Hepatocyte (in vitro differentiated cells): ENCODE data around the gene MED12. TPM values are rescaled to one million over a fixed set of nuclear protein-coding genes. Genes with fewer than 3 reads are reported as not detected.

Experiments used
- DNase-seq: peaks from one replicate; pipeline ENCODE4 v3.0.0-alpha.2; 2016; ENCODE audit warnings: low spot score
- H2AFZ ChIP-seq: fragments of 200-600 bp; sonication (generic); 2 replicates; pipeline ENCODE4 v1.6.0; 2016; ENCODE audit warnings: antibody characterized with exemption, mild to moderate bottlenecking
- H3K27ac ChIP-seq: fragments of 200-600 bp; sonication (generic); 2 replicates; pipeline ENCODE4 v1.5.1; 2016; ENCODE audit warnings: mild to moderate bottlenecking
- H3K27me3 ChIP-seq: fragments of 200-600 bp; sonication (generic); 2 replicates; pipeline ENCODE4 v1.6.1; 2016
- H3K36me3 ChIP-seq: fragments of 200-600 bp; sonication (generic); replicated peaks from 2 replicates; pipeline ENCODE4 v1.5.1; 2016; ENCODE audit warnings: low read depth; ENCODE audit not compliant: insufficient read depth
- H3K4me1 ChIP-seq: fragments of 200-600 bp; sonication (generic); 2 replicates; pipeline ENCODE4 v1.5.1; 2016; ENCODE audit warnings: mild to moderate bottlenecking, moderate library complexity; ENCODE audit not compliant: insufficient read depth
- H3K4me2 ChIP-seq: fragments of 200-600 bp; sonication (generic); 2 replicates; pipeline ENCODE4 v1.6.0; 2016
- H3K4me3 ChIP-seq: fragments of 200-600 bp; sonication (generic); 2 replicates; pipeline ENCODE4 v1.5.1; 2016; ENCODE audit warnings: mild to moderate bottlenecking
- H3K79me2 ChIP-seq: fragments of 200-600 bp; sonication (generic); 2 replicates; pipeline ENCODE4 v1.6.0; 2017; ENCODE audit warnings: mild to moderate bottlenecking
- H3K9me2 ChIP-seq: fragments of 200-600 bp; sonication (generic); replicated peaks from 2 replicates; pipeline ENCODE4 v1.6.0; 2017; ENCODE audit warnings: mild to moderate bottlenecking; ENCODE audit not compliant: insufficient read depth
- H3K9me3 ChIP-seq: fragments of 200-600 bp; sonication (generic); 2 replicates; pipeline ENCODE4 v1.5.1; 2016; ENCODE audit warnings: low read depth, mild to moderate bottlenecking
- H4K20me1 ChIP-seq: fragments of 200-600 bp; sonication (generic); 2 replicates; pipeline ENCODE4 v1.6.0; 2016; ENCODE audit warnings: mild to moderate bottlenecking; ENCODE audit not compliant: insufficient read depth, poor library complexity, severe bottlenecking
- CTCF ChIP-seq: fragments of 200-600 bp; sonication (generic); IDR thresholded peaks from 2 replicates; pipeline ENCODE4 v1.5.1; 2016; ENCODE audit warnings: antibody characterized with exemption, mild to moderate bottlenecking; ENCODE audit not compliant: poor library complexity
- EZH2 ChIP-seq: fragments of 200-600 bp; sonication (generic); IDR thresholded peaks from 2 replicates; pipeline ENCODE4 v1.6.1; 2016; ENCODE audit warnings: antibody characterized with exemption, mild to moderate bottlenecking, borderline replicate concordance
- EZH2phosphoT487 ChIP-seq: fragments of 200-600 bp; sonication (generic); IDR thresholded peaks from one replicate; pipeline ENCODE4 v1.6.1; 2018; ENCODE audit warnings: antibody characterized with exemption, mild to moderate bottlenecking, low read depth, moderate library complexity; ENCODE audit not compliant: unreplicated experiment, severe bottlenecking
- WGBS: methylation state at CpG from one replicate; pipeline ENCODE4 v1.1.6; 2016; ENCODE audit warnings: low lambda C conversion rate; ENCODE audit errors: missing lambda C conversion rate; 5-methylcytosine and 5-hydroxymethylcytosine counted together
- polyA plus RNA-seq: library from polyadenylated mRNA; unstranded; fragments of >200 nt; fragmentation: Nextera tagmentation; extraction: Ambion mirVana; gene quantifications from 2 replicates; pipeline ENCODE4 v1.2.1, GENCODE V29; 2016
- total RNA-seq: library from RNA; depleted of rRNA; stranded (reverse); fragments of >200 nt; gene quantifications from 2 replicates; pipeline ENCODE4 v1.2.3, GENCODE V29; 2014

The MED12 gene
- total and polyA plus RNA-seq, 2 experiments from 2014 or later, result 15.7 to 32.7 TPM

GRCh38 chrX:71158603-71159002 is 40.2 kb downstream of the MED12 start:
- Histone ChIP-seq H3K4me3 (no peak overlapping the region), H3K79me2 (no peaks in the 10 kb centered on the region)

GRCh38 chrX:71159335-71159734 is 40.9 kb downstream of the MED12 start:
- Histone ChIP-seq H4K20me1 (no peaks in the 10 kb centered on the region), H3K4me2 (no peak overlapping the region), H3K27ac (no peak overlapping the region), H3K36me3 (no peaks in the 10 kb centered on the region), H3K4me3 (no peak overlapping the region), H3K4me1 (no peaks in the 10 kb centered on the region), H2AFZ (no peak overlapping the region), H3K9me2 (no peaks in the 10 kb centered on the region), H3K9me3 (no peaks in the 10 kb centered on the region), H3K27me3 (no peaks in the 10 kb centered on the region), H3K79me2 (no peaks in the 10 kb centered on the region)
- 91% methylated on average over 5 of the region's 5 CpGs for WGBS
- TF ChIP-seq EZH2phosphoT487 (no peak), EZH2 (no peak), CTCF (no peak)
- no peak for DNase-seq

More at GRCh38 chrX:71158603-71159002, 40.2 kb downstream of the MED12 start:
- H3K27ac ChIP-seq, result no peak overlapping the region
- no peak overlapping the region for H2AFZ ChIP-seq
- H3K9me3 ChIP-seq, result no peaks in the 10 kb centered on the region
- no peak for DNase-seq
- no peaks in the 10 kb centered on the region for H3K4me1 ChIP-seq
- H3K9me2 ChIP-seq, result no peaks in the 10 kb centered on the region
- no peaks in the 10 kb centered on the region for H4K20me1 ChIP-seq
- H3K27me3 ChIP-seq, result no peaks in the 10 kb centered on the region
- 82% methylated on average over 6 of the region's 6 CpGs for WGBS
- no peak overlapping the region for H3K4me2 ChIP-seq
- no peaks in the 10 kb centered on the region for H3K36me3 ChIP-seq
- TF ChIP-seq EZH2phosphoT487, result no peak
- no peak for TF ChIP-seq CTCF

GRCh38 chrX:71160475-71160874 is 42.1 kb downstream of the MED12 start:
- H3K27me3 ChIP-seq, result no peaks in the 10 kb centered on the region
- H4K20me1 ChIP-seq, result no peaks in the 10 kb centered on the region
- no peaks in the 10 kb centered on the region for H3K36me3 ChIP-seq
- no peak overlapping the region for H3K4me2 ChIP-seq
- H3K27ac ChIP-seq, result no peak overlapping the region
- no peaks in the 10 kb centered on the region for H3K4me1 ChIP-seq
- 76% methylated on average over 3 of the region's 3 CpGs for WGBS
- H2AFZ ChIP-seq, result no peak overlapping the region
- H3K9me3 ChIP-seq, result no peaks in the 10 kb centered on the region
- no peak overlapping the region for H3K4me3 ChIP-seq
- no peaks in the 10 kb centered on the region for H3K9me2 ChIP-seq
- no peak for DNase-seq
- no peak for TF ChIP-seq CTCF
- no peak for TF ChIP-seq EZH2phosphoT487
- no peak for TF ChIP-seq EZH2
- H3K79me2 ChIP-seq, result no peaks in the 10 kb centered on the region

GRCh38 chrX:71162981-71163380 is 44.6 kb downstream of the MED12 start:
- WGBS, result 88% methylated on average over 4 of the region's 4 CpGs
- no peak overlapping the region for H3K4me3 ChIP-seq
- H3K36me3 ChIP-seq, result no peaks in the 10 kb centered on the region
- no peak overlapping the region for H3K4me2 ChIP-seq
- no peaks in the 10 kb centered on the region for H3K9me3 ChIP-seq
- no peaks in the 10 kb centered on the region for H3K4me1 ChIP-seq
- H3K27ac ChIP-seq, result no peak overlapping the region
- H2AFZ ChIP-seq, result no peak overlapping the region
- no peaks in the 10 kb centered on the region for H4K20me1 ChIP-seq
- TF ChIP-seq EZH2 (no peak), CTCF (no peak), EZH2phosphoT487 (no peak)
- H3K79me2 ChIP-seq, result no peaks in the 10 kb centered on the region
- no peaks in the 10 kb centered on the region for H3K9me2 ChIP-seq
- DNase-seq, result no peak
- H3K27me3 ChIP-seq, result no peaks in the 10 kb centered on the region
